ENCODE results near the gene WFDC8.

- TF ChIP-seq, protein P1, sequence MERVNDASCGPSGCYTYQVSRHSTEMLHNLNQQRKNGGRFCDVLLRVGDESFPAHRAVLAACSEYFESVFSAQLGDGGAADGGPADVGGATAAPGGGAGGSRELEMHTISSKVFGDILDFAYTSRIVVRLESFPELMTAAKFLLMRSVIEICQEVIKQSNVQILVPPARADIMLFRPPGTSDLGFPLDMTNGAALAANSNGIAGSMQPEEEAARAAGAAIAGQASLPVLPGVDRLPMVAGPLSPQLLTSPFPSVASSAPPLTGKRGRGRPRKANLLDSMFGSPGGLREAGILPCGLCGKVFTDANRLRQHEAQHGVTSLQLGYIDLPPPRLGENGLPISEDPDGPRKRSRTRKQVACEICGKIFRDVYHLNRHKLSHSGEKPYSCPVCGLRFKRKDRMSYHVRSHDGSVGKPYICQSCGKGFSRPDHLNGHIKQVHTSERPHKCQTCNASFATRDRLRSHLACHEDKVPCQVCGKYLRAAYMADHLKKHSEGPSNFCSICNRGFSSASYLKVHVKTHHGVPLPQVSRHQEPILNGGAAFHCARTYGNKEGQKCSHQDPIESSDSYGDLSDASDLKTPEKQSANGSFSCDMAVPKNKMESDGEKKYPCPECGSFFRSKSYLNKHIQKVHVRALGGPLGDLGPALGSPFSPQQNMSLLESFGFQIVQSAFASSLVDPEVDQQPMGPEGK (CRISPR knock-in tag; IDR thresholded peaks at IDR 0.05; ENCODE audit: borderline replicate concordance) = no peak
- no peak for TF ChIP-seq BACH2 (CRISPR knock-in tag; IDR thresholded peaks at IDR 0.05; ENCODE audit: borderline replicate concordance)
- TF ChIP-seq, protein P2, sequence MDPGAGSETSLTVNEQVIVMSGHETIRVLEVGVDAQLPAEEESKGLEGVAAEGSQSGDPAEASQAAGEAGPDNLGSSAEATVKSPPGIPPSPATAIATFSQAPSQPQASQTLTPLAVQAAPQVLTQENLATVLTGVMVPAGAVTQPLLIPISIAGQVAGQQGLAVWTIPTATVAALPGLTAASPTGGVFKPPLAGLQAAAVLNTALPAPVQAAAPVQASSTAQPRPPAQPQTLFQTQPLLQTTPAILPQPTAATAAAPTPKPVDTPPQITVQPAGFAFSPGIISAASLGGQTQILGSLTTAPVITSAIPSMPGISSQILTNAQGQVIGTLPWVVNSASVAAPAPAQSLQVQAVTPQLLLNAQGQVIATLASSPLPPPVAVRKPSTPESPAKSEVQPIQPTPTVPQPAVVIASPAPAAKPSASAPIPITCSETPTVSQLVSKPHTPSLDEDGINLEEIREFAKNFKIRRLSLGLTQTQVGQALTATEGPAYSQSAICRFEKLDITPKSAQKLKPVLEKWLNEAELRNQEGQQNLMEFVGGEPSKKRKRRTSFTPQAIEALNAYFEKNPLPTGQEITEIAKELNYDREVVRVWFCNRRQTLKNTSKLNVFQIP (CRISPR knock-in tag; IDR thresholded peaks at IDR 0.05; ENCODE audit: borderline replicate concordance, low read depth) = no peak
- TF ChIP-seq ESRRG (CRISPR knock-in tag; IDR thresholded peaks at IDR 0.05) = no peak
- TF ChIP-seq RARB (CRISPR knock-in tag; IDR thresholded peaks at IDR 0.05) = no peak
- TF ChIP-seq GLIS3 (CRISPR knock-in tag; IDR thresholded peaks at IDR 0.05) = no peak
- TF ChIP-seq ZFP30 (CRISPR knock-in tag; IDR thresholded peaks at IDR 0.05) = no peak
- no peak for TF ChIP-seq ARNTL (CRISPR knock-in tag; IDR thresholded peaks at IDR 0.05; ENCODE audit: borderline replicate concordance, low read depth)
- TF ChIP-seq TCF4 (CRISPR knock-in tag; IDR thresholded peaks at IDR 0.05; ENCODE audit: borderline replicate concordance) = no peak
Observed at GRCh38 chr20:45612314-45612713, 33.2 kb upstream of the WFDC8 start.
